A549 (cell line): ENCODE results near the gene GAS7. TPM values are rescaled to one million over a fixed set of nuclear protein-coding genes. Genes with fewer than 3 reads are reported as not detected.
A peak's percentile ranks its signal among the peaks of the same experiment; 100 is the strongest.

ENCODE experiments used
- ATAC-seq, 2 experiments: fragments of 200-7000 bp in 1 of 2; fragments of >200 bp in 1 of 2; cut with Nextera tagmentation in 1 of 2; cut with Tn5 transposase in 1 of 2; 3 replicates each; pipeline versions ENCODE4 v1.8.0 to v1.9.1; 2018 to 2020; ENCODE audit warnings: mild to moderate bottlenecking in 1 of 2, moderate library complexity in 1 of 2
- CTCF ChIA-PET: fragments of 300-600 bp; sonication (Branson Sonifier 250); formaldehyde crosslinking; extraction: SDS; loops from one replicate; lab custom pipeline; 2021; ENCODE audit warnings: antibody characterized with exemption, inconsistent platforms; lab: Yijun Ruan, JAX
- POLR2A ChIA-PET: fragments of 350-600 bp; formaldehyde crosslinking; extraction: SDS; loops from one replicate; lab custom pipeline; 2021; ENCODE audit warnings: antibody characterized with exemption, inconsistent platforms; lab: Yijun Ruan, JAX
- DNase-seq, 2 experiments: peaks; one replicate each; pipeline versions ENCODE4 v3.0.0 to v3.0.0-alpha.2; 2011 to 2016; ENCODE audit warnings: low read depth in 1 of 2, low spot score in 1 of 2
- FAIRE-seq: peaks from 2 replicates; lab custom pipeline; 2011; peaks lifted over from hg19 to GRCh38; lab: Jason Lieb, UNC
- H3K27ac ChIP-seq, 2 experiments: fragments of >200 bp; sonication (Bioruptor Twin); formaldehyde crosslinking; 3 replicates each; pipeline ENCODE4 v1.5.1; 2016 to 2017
- H3K4me1 ChIP-seq: fragments of >200 bp; sonication (Bioruptor Twin); formaldehyde crosslinking; 3 replicates; pipeline ENCODE4 v1.6.1; 2016
- H3K4me2 ChIP-seq: fragments of >200 bp; sonication (Bioruptor Twin); formaldehyde crosslinking; 3 replicates; pipeline ENCODE4 v1.6.1; 2016
- H3K4me3 ChIP-seq: fragments of >200 bp; sonication (Bioruptor Twin); formaldehyde crosslinking; 3 replicates; pipeline ENCODE4 v1.5.1; 2016
- H3K9me3 ChIP-seq: fragments of >200 bp; sonication (Bioruptor Twin); formaldehyde crosslinking; 3 replicates; pipeline ENCODE4 v1.6.1; 2016
- ATOH8 ChIP-seq: fragments of 250-450 bp; sonication (Bioruptor Pico); IDR thresholded peaks from 2 replicates; pipeline ENCODE4 v1.5.0; 2020; ENCODE audit warnings: low read depth, mild to moderate bottlenecking, moderate library complexity
- CBX2 ChIP-seq: fragments of 200-600 bp; sonication (generic); IDR thresholded peaks from 2 replicates; pipeline ENCODE4 v1.6.1; 2016; ENCODE audit warnings: low read depth, mild to moderate bottlenecking, borderline replicate concordance
- CBX8 ChIP-seq: fragments of 200-600 bp; sonication (generic); IDR thresholded peaks from 2 replicates; pipeline ENCODE4 v1.6.1; 2016
- CHD2 ChIP-seq: fragments of 150-350 bp; IDR thresholded peaks from 2 replicates; pipeline ENCODE4 v1.6.1; 2014; ENCODE audit warnings: low read length; ENCODE audit not compliant: partially characterized antibody
- CHD4 ChIP-seq: fragments of 200-600 bp; sonication (generic); IDR thresholded peaks from 2 replicates; pipeline ENCODE4 v1.6.1; 2016; ENCODE audit warnings: antibody characterized with exemption, mild to moderate bottlenecking, borderline replicate concordance
- EHMT2 ChIP-seq: fragments of 200-600 bp; sonication (generic); IDR thresholded peaks from 2 replicates; pipeline ENCODE4 v1.6.1; 2016; ENCODE audit warnings: antibody characterized with exemption, low read depth, mild to moderate bottlenecking, moderate library complexity
- ELK1 ChIP-seq: fragments of 150-350 bp; IDR thresholded peaks from 2 replicates; pipeline ENCODE4 v1.6.1; 2014; ENCODE audit warnings: low read depth, mild to moderate bottlenecking, low read length
- EP300 ChIP-seq, 2 experiments: fragments of >200 bp; sonication (Bioruptor Twin); formaldehyde crosslinking; IDR thresholded peaks; 2 replicates in 1 of 2; 3 replicates in 1 of 2; pipeline ENCODE4 v1.6.1; 2016 to 2017
- ESRRA ChIP-seq: fragments of 150-350 bp; IDR thresholded peaks from 2 replicates; pipeline ENCODE4 v1.6.1; 2014; ENCODE audit warnings: mild to moderate bottlenecking, low read length, borderline replicate concordance
- HDAC2 ChIP-seq: fragments of 200-600 bp; sonication (generic); IDR thresholded peaks from 2 replicates; pipeline ENCODE4 v1.6.1; 2016
- HMGXB4 ChIP-seq: fragments of 250-450 bp; sonication (Bioruptor Pico); IDR thresholded peaks from 2 replicates; pipeline ENCODE4 v1.5.0; 2021; ENCODE audit warnings: mild to moderate bottlenecking, moderate library complexity, borderline replicate concordance
- HOXB13 ChIP-seq: fragments of 250-450 bp; sonication (Bioruptor Pico); IDR thresholded peaks from 2 replicates; pipeline ENCODE4 v1.5.0; 2020; ENCODE audit warnings: low read depth, mild to moderate bottlenecking, moderate library complexity
- HOXB5 ChIP-seq: fragments of 250-450 bp; sonication (Bioruptor Pico); IDR thresholded peaks from 2 replicates; pipeline ENCODE4 v1.5.0; 2020; ENCODE audit warnings: mild to moderate bottlenecking, moderate library complexity
- JUN ChIP-seq, 2 experiments: fragments of >200 bp; sonication (Bioruptor Twin); formaldehyde crosslinking; IDR thresholded peaks; 2 replicates in 1 of 2; 3 replicates in 1 of 2; pipeline ENCODE4 v1.6.1; 2016 to 2017
- KDM1A ChIP-seq: fragments of 200-600 bp; sonication (generic); IDR thresholded peaks from 2 replicates; pipeline ENCODE4 v1.6.1; 2016; ENCODE audit warnings: low read depth, mild to moderate bottlenecking
- MAFK ChIP-seq: fragments of 450-650 bp; IDR thresholded peaks from 2 replicates; pipeline ENCODE4 v1.6.1; 2014; ENCODE audit not compliant: partially characterized antibody
- MAX ChIP-seq: IDR thresholded peaks from 2 replicates; pipeline ENCODE4 v1.6.1; 2012
- MAZ ChIP-seq: fragments of 150-350 bp; IDR thresholded peaks from 2 replicates; pipeline ENCODE4 v1.6.1; 2014; ENCODE audit warnings: antibody characterized with exemption, low read depth, low read length, borderline replicate concordance
- MYC ChIP-seq: IDR thresholded peaks from 2 replicates; pipeline ENCODE4 v1.6.1; 2012; ENCODE audit warnings: mild to moderate bottlenecking, inconsistent platforms, low read length, improper control_type of control experiment, borderline replicate concordance
- NFE2L2 ChIP-seq: fragments of 150-350 bp; conservative IDR thresholded peaks from 2 replicates; pipeline ENCODE4 v1.6.1; 2014; ENCODE audit warnings: low read length
- NPAS2 ChIP-seq: fragments of 250-450 bp; sonication (Bioruptor Pico); IDR thresholded peaks from 2 replicates; pipeline ENCODE4 v1.8.0; 2022; ENCODE audit warnings: mild to moderate bottlenecking, moderate library complexity, borderline replicate concordance
- NR3C1 ChIP-seq: fragments of >200 bp; sonication (Bioruptor Twin); formaldehyde crosslinking; IDR thresholded peaks from 3 replicates; pipeline ENCODE4 v1.6.1; 2017
- POLR2A ChIP-seq: IDR thresholded peaks from 2 replicates; pipeline ENCODE4 v1.6.1; 2012; ENCODE audit warnings: mild to moderate bottlenecking, low read length
- RAD21 ChIP-seq, 2 experiments: fragments of >200 bp in 1 of 2; sonication (Bioruptor Twin) in 1 of 2; formaldehyde crosslinking in 1 of 2; IDR thresholded peaks in 1 of 2; conservative IDR thresholded peaks in 1 of 2; 2 replicates in 1 of 2; 3 replicates in 1 of 2; pipeline ENCODE4 v1.6.1; 2012 to 2018; ENCODE audit warnings: inconsistent platforms in 1 of 2
- RFX5 ChIP-seq: fragments of 450-650 bp; IDR thresholded peaks from 2 replicates; pipeline ENCODE4 v1.7.1; 2014; ENCODE audit warnings: antibody characterized with exemption, mild to moderate bottlenecking, moderate library complexity
- RNF2 ChIP-seq: fragments of 200-600 bp; sonication (generic); IDR thresholded peaks from 2 replicates; pipeline ENCODE4 v1.6.1; 2016; ENCODE audit warnings: low read depth, mild to moderate bottlenecking, antibody characterized with exemption, moderate library complexity, borderline replicate concordance
- SMC3 ChIP-seq: fragments of >200 bp; sonication (Bioruptor Twin); formaldehyde crosslinking; IDR thresholded peaks from 3 replicates; pipeline ENCODE4 v1.6.1; 2018; ENCODE audit warnings: inconsistent platforms
- SREBF2 ChIP-seq: fragments of 450-650 bp; IDR thresholded peaks from 2 replicates; pipeline ENCODE4 v1.6.1; 2014; ENCODE audit warnings: mild to moderate bottlenecking, moderate library complexity
- USF2 ChIP-seq: fragments of 450-650 bp; IDR thresholded peaks from 2 replicates; pipeline ENCODE4 v1.6.1; 2014; ENCODE audit warnings: antibody characterized with exemption
- ZC3H11A ChIP-seq: fragments of 450-650 bp; IDR thresholded peaks from 2 replicates; pipeline ENCODE4 v1.6.1; 2014; ENCODE audit warnings: antibody characterized with exemption, mild to moderate bottlenecking
- ZNF302 ChIP-seq: fragments of 250-450 bp; sonication (Bioruptor Pico); IDR thresholded peaks from 2 replicates; pipeline ENCODE4 v1.9.0; 2021; ENCODE audit warnings: inconsistent platforms, mild to moderate bottlenecking, moderate library complexity
- ZSCAN20 ChIP-seq: fragments of 250-450 bp; sonication (Bioruptor Pico); IDR thresholded peaks from 2 replicates; pipeline ENCODE4 v1.8.0; 2022; ENCODE audit warnings: mild to moderate bottlenecking, moderate library complexity
- WGBS: methylation state at CpG from one replicate; pipeline ENCODE4 v1.1.6; 2017; ENCODE audit errors: missing lambda C conversion rate; 5-methylcytosine and 5-hydroxymethylcytosine counted together
- polyA plus RNA-seq, 4 experiments: library from polyadenylated mRNA; depleted of rRNA in 3 of 4; stranded (reverse); fragments of >200 nt; fragmentation: RNase III in 1 of 4; extraction: RNeasy Plus Mini Kit Qiagen cat#74134 plus additional on column Dnase treatment in 1 of 4; gene quantifications; 2 replicates in 3 of 4; 3 replicates in 1 of 4; pipeline ENCODE4 v1.2.3, GENCODE V29; 2011 to 2017

The GAS7 gene
- polyA plus RNA-seq, 2 of the 4 experiments (the other 2 are of a cell fraction): 1.3 to 1.5 TPM

- no peak overlapping the region for H3K4me3 ChIP-seq
- TF ChIP-seq MYC (no peak), ZC3H11A (no peak), NR3C1 (no peak), HMGXB4 (CRISPR knock-in tag) (no peak), MAZ (no peak), HOXB13 (CRISPR knock-in tag) (no peak), CHD2 (no peak), NFE2L2 (no peak), HOXB5 (CRISPR knock-in tag) (no peak), ESRRA (no peak), KDM1A (no peak), EHMT2 (no peak), CBX2 (no peak), SMC3 (no peak), HDAC2 (no peak), ZNF302 (no peak), RAD21 (conservative IDR thresholded peaks at IDR 0.05 in 1 of 2, IDR thresholded peaks at IDR 0.05 in 1 of 2) (no peak), RFX5 (no peak), USF2 (no peak)
- H3K4me2 ChIP-seq: no peak overlapping the region
- 45% methylated on average over 10 of the region's 10 CpGs for WGBS
- ChIA-PET POLR2A (no interaction called here), CTCF (interaction anchor here (0.6 to 1.3 kb wide), 3 partner anchors 9 to 100 kb away, joined by 3 to 4 read pairs (median 3); no protein-coding TSS in a partner anchor)
- ATAC-seq (peak in 1 of 2 experiments; percentile 39; a peak in 1 of 6 replicates), FAIRE-seq (no peak), DNase-seq (no peak)
- H3K4me1 ChIP-seq: 0 out of 3 replicates have a peak, but pooled peaks cover 4% of the 10 kb centered on the region
- no peaks in the 10 kb centered on the region for H3K9me3 ChIP-seq
- no peak overlapping the region for H3K27ac ChIP-seq
These were observed 92.8 kb downstream of the GAS7 start for GRCh38 chr17:10105513-10106001.

- TF ChIP-seq MAZ (no peak), POLR2A (no peak), CHD4 (no peak), JUN (IDR thresholded peaks at IDR 0.05) (no peak), SREBF2 (no peak), MAFK (no peak), MAX (no peak), CHD2 (no peak), ELK1 (no peak), RNF2 (no peak), NPAS2 (CRISPR knock-in tag) (no peak), HMGXB4 (CRISPR knock-in tag) (no peak), ATOH8 (no peak), USF2 (no peak), CBX8 (no peak), EP300 (IDR thresholded peaks at IDR 0.05) (no peak), HDAC2 (no peak), ZSCAN20 (CRISPR knock-in tag) (no peak), MYC (no peak)
- ChIA-PET POLR2A (no interaction called here), CTCF (interaction anchor here (0.6 kb wide), 1 partner anchor 70 kb away, joined by 3 read pairs; no protein-coding TSS in a partner anchor)
- no peak overlapping the region for H3K27ac ChIP-seq
- H3K4me3 ChIP-seq: no peak overlapping the region
- 45% methylated on average over 3 of the region's 3 CpGs for WGBS
- no peak overlapping the region for H3K4me2 ChIP-seq
- H3K4me1 ChIP-seq: peaks cover 8% of the 10 kb centered on the region; the same call in 1 of the 3 replicates
- FAIRE-seq (no peak), ATAC-seq (no peak), DNase-seq (no peak)
- H3K9me3 ChIP-seq: no peaks in the 10 kb centered on the region
These were observed 94.7 kb downstream of the GAS7 start for GRCh38 chr17:10103712-10104111.
